HepG2 (cell line): ENCODE measurements around the gene ARHGAP20. TPM values are rescaled to one million over a fixed set of nuclear protein-coding genes. Genes with fewer than 3 reads are reported as not detected.

ENCODE experiments used
- ATAC-seq: fragments of 200-7000 bp; cut with Tn5 transposase; 3 replicates; pipeline ENCODE4 v1.9.1; 2020; ENCODE audit warnings: mild to moderate bottlenecking, moderate library complexity
- BruUV-seq: library from RNA; stranded (reverse); fragments of 400-500 nt; replicated peaks from 2 replicates; lab custom pipeline; 2021; lab: Mats Ljungman, UMichigan
- CTCF ChIA-PET: fragments of 300-600 bp; formaldehyde crosslinking; extraction: SDS; loops from one replicate; lab custom pipeline; 2021; ENCODE audit warnings: low total read pairs, inconsistent platforms, low intra/inter-chr PET ratio; lab: Yijun Ruan, JAX
- POLR2A ChIA-PET: fragments of 350-600 bp; sonication (Branson Sonifier 250); formaldehyde crosslinking; loops from one replicate; lab custom pipeline; 2020; ENCODE audit warnings: antibody characterized with exemption, inconsistent platforms; lab: Yijun Ruan, JAX
- DNase-seq: peaks from one replicate; pipeline ENCODE4 v3.0.0-alpha.2; 2015; ENCODE audit warnings: low spot score
- FAIRE-seq: peaks from 3 replicates; lab custom pipeline; 2011; peaks lifted over from hg19 to GRCh38; lab: Jason Lieb, UNC
- H2AFZ ChIP-seq: one replicate; pipeline ENCODE4 v1.6.1; 2011; ENCODE audit warnings: low read length, inconsistent platforms
- H3K27ac ChIP-seq: fragments of 300-600 bp; 3 replicates; pipeline ENCODE4 v1.8.0; 2011; ENCODE audit warnings: mixed run types, mild to moderate bottlenecking, mixed read lengths, low read length, inconsistent platforms; ENCODE audit not compliant: insufficient read depth; ENCODE audit errors: extremely low read length
- H3K27me3 ChIP-seq, 2 experiments: fragments of 200-600 bp in 1 of 2; 2 replicates in 1 of 2; 3 replicates in 1 of 2; pipeline versions ENCODE4 v1.6.0 to v1.8.0; 2011; ENCODE audit warnings: low read length in 2 of 2, mild to moderate bottlenecking in 2 of 2, moderate library complexity in 2 of 2, inconsistent platforms in 1 of 2; ENCODE audit not compliant: insufficient read depth in 2 of 2, control insufficient read depth in 1 of 2
- H3K36me3 ChIP-seq, 2 experiments: fragments of 200-600 bp in 1 of 2; replicated peaks in 1 of 2; 2 replicates in 1 of 2; 3 replicates in 1 of 2; pipeline versions ENCODE4 v1.5.1 to v1.8.0; 2011; ENCODE audit warnings: low read length in 2 of 2, inconsistent platforms in 1 of 2; ENCODE audit not compliant: insufficient read depth in 2 of 2, control insufficient read depth in 1 of 2
- H3K4me1 ChIP-seq: 2 replicates; pipeline ENCODE4 v1.5.1; 2012; ENCODE audit warnings: low read length, inconsistent platforms; ENCODE audit not compliant: insufficient read depth
- H3K4me2 ChIP-seq: 2 replicates; pipeline ENCODE4 v1.6.0; 2011; ENCODE audit warnings: low read depth, low read length, inconsistent platforms
- H3K4me3 ChIP-seq, 3 experiments: fragments of 200-600 bp in 1 of 3; sonication (generic), shearing (Covaris generic) in 1 of 3; replicated peaks in 1 of 3; 2 replicates each; pipeline ENCODE4 v1.5.1; 2011 to 2016; ENCODE audit warnings: low read length in 3 of 3, inconsistent platforms in 2 of 3, low read depth in 2 of 3, mild to moderate bottlenecking in 2 of 3, control low read depth in 1 of 3, mixed read lengths in 1 of 3; ENCODE audit not compliant: insufficient read depth in 1 of 3
- H3K79me2 ChIP-seq: one replicate; pipeline ENCODE4 v1.6.1; 2011; ENCODE audit warnings: low read length, inconsistent platforms; ENCODE audit not compliant: insufficient read depth
- H3K9ac ChIP-seq: 2 replicates; pipeline ENCODE4 v1.6.0; 2011; ENCODE audit warnings: mild to moderate bottlenecking, low read depth, low read length, inconsistent platforms; ENCODE audit not compliant: insufficient read depth
- H3K9me3 ChIP-seq: 2 replicates; pipeline ENCODE4 v1.5.1; 2012; ENCODE audit warnings: mild to moderate bottlenecking, low read length
- H4K20me1 ChIP-seq: 2 replicates; pipeline ENCODE4 v1.6.0; 2011; ENCODE audit warnings: inconsistent platforms, mild to moderate bottlenecking, low read length, moderate library complexity; ENCODE audit not compliant: insufficient read depth
- BRF2 ChIP-seq: sonication (generic); formaldehyde crosslinking; IDR thresholded peaks from 2 replicates; pipeline ENCODE4 v1.8.1; 2022; ENCODE audit warnings: mild to moderate bottlenecking, missing genetic modification reagents
- IRF2 ChIP-seq: IDR thresholded peaks from 2 replicates; pipeline ENCODE4 v1.6.1; 2018; ENCODE audit warnings: missing genetic modification reagents, missing compliant biosample characterization
- KDM2A ChIP-seq: sonication (generic); formaldehyde crosslinking; IDR thresholded peaks from 2 replicates; pipeline ENCODE4 v1.4.0; 2020; ENCODE audit warnings: low read depth, missing genetic modification reagents, borderline replicate concordance
- MED1 ChIP-seq: sonication (generic); formaldehyde crosslinking; IDR thresholded peaks from 2 replicates; pipeline ENCODE4 v1.4.0; 2020; ENCODE audit warnings: missing genetic modification reagents
- MED13 ChIP-seq: sonication (generic); formaldehyde crosslinking; IDR thresholded peaks from 2 replicates; pipeline ENCODE4 v1.5.0; 2020; ENCODE audit warnings: missing genetic modification reagents
- RNF2 ChIP-seq: fragments of 450-650 bp; conservative IDR thresholded peaks from 2 replicates; pipeline ENCODE4 v1.6.1; 2016; ENCODE audit warnings: low read depth
- YEATS2 ChIP-seq: sonication (generic); formaldehyde crosslinking; IDR thresholded peaks from 2 replicates; pipeline ENCODE4 v1.4.0; 2020; ENCODE audit warnings: missing genetic modification reagents, borderline replicate concordance
- ZHX2 ChIP-seq, 2 experiments: sonication (generic) in 1 of 2; formaldehyde crosslinking in 1 of 2; IDR thresholded peaks; 2 replicates each; pipeline versions ENCODE4 v1.6.1 to v1.9.0; 2014 to 2022; ENCODE audit warnings: antibody characterized with exemption in 1 of 2, borderline replicate concordance in 1 of 2, inconsistent platforms in 1 of 2, low read depth in 1 of 2, missing genetic modification reagents in 1 of 2
- WGBS: methylation state at CpG from one replicate; pipeline ENCODE4 v1.1.6; 2017; ENCODE audit warnings: low lambda C conversion rate; 5-methylcytosine and 5-hydroxymethylcytosine counted together
- in situ Hi-C: cut with HindIII; loops from 2 replicates; pipeline ENCODE4 v1.10.0; 2017; ENCODE audit warnings: low pct_unique_long_range_greater_than_20kb; ENCODE audit not compliant: extremely low pct_ligation_motif_present
- intact Hi-C: fragments of 100-400 bp; cut with micrococcal nuclease; formaldehyde crosslinking; loops from one replicate; pipeline ENCODE4 v1.10.0; 2022; ENCODE audit not compliant: unreplicated experiment
- polyA plus RNA-seq, 8 experiments: library from polyadenylated mRNA; depleted of rRNA in 3 of 8; stranded (reverse) in 7 of 8; unstranded in 1 of 8; fragments of >200 nt; fragmentation: Illumina TruSeq in 4 of 8; extraction: Trizol in 4 of 8; gene quantifications; 2 replicates each; pipeline versions ENCODE4 v1.2.1 to v1.2.3, GENCODE V29; 2011 to 2016; ENCODE audit warnings: low read depth in 4 of 8, missing spikeins in 1 of 8, mixed read lengths in 1 of 8; ENCODE audit not compliant: insufficient read depth in 1 of 8
- total RNA-seq, 5 experiments: library from RNA; depleted of rRNA; stranded (reverse); fragments of >200 nt; fragmentation: Illumina TruSeq; extraction: Trizol; gene quantifications; 2 replicates each; pipeline ENCODE4 v1.2.3, GENCODE V29; 2016; ENCODE audit warnings: low read depth in 1 of 5

ARHGAP20 gene
- total and polyA plus RNA-seq, 2 of the 13 experiments (the other 11 are each of a cell fraction or from before 2014, with no cell fraction given) = not detected

- H4K20me1 ChIP-seq = no peaks in the 10 kb centered on the region
- peaks cover 6% of the 10 kb centered on the region; the same call in 1 of the 2 replicates for H3K9me3 ChIP-seq
- FAIRE-seq (no peak), ATAC-seq (no peak), DNase-seq (no peak)
- no peak overlapping the region for H3K27ac ChIP-seq
- no peak overlapping the region for H3K9ac ChIP-seq
- in situ Hi-C loops = no loop called here
- POLR2A ChIA-PET = no interaction called here
- no peaks in the 10 kb centered on the region for H3K79me2 ChIP-seq
- CTCF ChIA-PET = no interaction called here
- H3K36me3 ChIP-seq = no peaks in the 10 kb centered on the region
- H3K4me2 ChIP-seq = no peak overlapping the region
- no peak overlapping the region for H2AFZ ChIP-seq
- no peaks in the 10 kb centered on the region for H3K4me1 ChIP-seq
- H3K4me3 ChIP-seq = no peak overlapping the region
- no TSS peak for BruUV-seq
- 17% methylated on average over 1 of the region's 4 CpGs for WGBS
- no peak for TF ChIP-seq KDM2A
- no peak for TF ChIP-seq IRF2 (CRISPR knock-in tag)
- TF ChIP-seq MED1 (CRISPR knock-in tag) = no peak
- TF ChIP-seq RNF2 = no peak
- no peak for TF ChIP-seq BRF2 (CRISPR knock-in tag)
- intact Hi-C loops = no loop called here
- no peaks in the 10 kb centered on the region for H3K27me3 ChIP-seq
Observed at GRCh38 chr11:110600322-110600721, 111.9 kb downstream of the ARHGAP20 start.

GRCh38 chr11:110599207-110599606 is 113.0 kb downstream of the ARHGAP20 start:
- 11% methylated on average over 4 of the region's 5 CpGs for WGBS
- CTCF ChIA-PET = no interaction called here
- ATAC-seq = no peak
- no peak overlapping the region for H3K27ac ChIP-seq
- in situ Hi-C loops (no loop called here), intact Hi-C loops (no loop called here)
- H3K36me3 ChIP-seq = no peaks in the 10 kb centered on the region
- TF ChIP-seq ZHX2 (IDR thresholded peaks at IDR 0.05; ENCODE audit: low read depth) (no peak), ZHX2 (CRISPR knock-in tag; IDR thresholded peaks at IDR 0.05; ENCODE audit: borderline replicate concordance) (no peak), YEATS2 (CRISPR knock-in tag) (no peak), MED13 (no peak)
- no peak overlapping the region for H2AFZ ChIP-seq
- no peaks in the 10 kb centered on the region for H3K79me2 ChIP-seq
- no TSS peak for BruUV-seq
- no peaks in the 10 kb centered on the region for H4K20me1 ChIP-seq
- H3K9me3 ChIP-seq = peaks cover 6% of the 10 kb centered on the region; the same call in 1 of the 2 replicates
- H3K4me1 ChIP-seq = no peaks in the 10 kb centered on the region
- H3K9ac ChIP-seq = no peak overlapping the region
- POLR2A ChIA-PET = no interaction called here
- no peak overlapping the region for H3K4me3 ChIP-seq
- no peak overlapping the region for H3K4me2 ChIP-seq
- H3K27me3 ChIP-seq = no peaks in the 10 kb centered on the region
- no peak for FAIRE-seq
- no peak for DNase-seq
